OCI-M2 (cell line): ENCODE data around the gene RAPSN.

Experiments
- DNase-seq: peaks from one replicate; lab custom pipeline; 2025; ENCODE audit not compliant: unreplicated experiment; lab: John Stamatoyannopoulos, UW

The RAPSN gene

DNA sequence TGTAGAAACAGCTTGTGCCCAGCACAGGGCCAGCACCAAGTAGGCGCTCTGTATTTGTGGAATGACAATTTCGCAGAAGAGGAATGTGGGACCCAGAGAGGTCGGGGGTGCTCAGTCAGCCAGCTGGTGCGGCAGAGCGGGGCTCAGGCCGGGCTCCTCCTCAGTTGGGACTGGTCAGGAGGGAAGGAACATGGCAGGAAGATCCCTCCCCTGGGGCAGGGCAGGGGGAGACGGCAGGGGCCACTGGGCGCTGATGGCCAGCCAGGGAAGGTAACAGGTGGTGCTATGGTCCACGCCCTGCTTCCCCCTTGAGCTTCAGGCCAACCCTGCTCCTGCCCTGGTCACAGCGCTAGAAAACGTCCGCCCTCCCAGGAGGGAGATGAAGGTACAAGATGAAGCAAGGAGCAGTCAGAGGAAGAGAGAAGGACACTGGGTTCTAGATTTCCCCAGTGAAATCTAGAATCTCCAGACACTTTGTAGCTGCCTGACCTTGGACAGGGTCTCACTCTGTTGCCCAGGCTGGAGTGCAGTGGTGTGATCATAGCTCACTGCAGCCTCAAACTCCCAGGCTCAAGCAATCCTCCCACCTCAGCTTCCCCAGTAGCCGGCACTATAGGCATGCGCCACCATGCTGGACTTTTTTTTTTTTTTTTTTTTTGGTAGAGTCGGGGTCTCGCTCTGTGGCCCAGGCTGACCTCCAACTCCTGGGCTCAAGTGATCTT is 57.1 kb downstream of the RAPSN start:
- no peak for DNase-seq

DNA sequence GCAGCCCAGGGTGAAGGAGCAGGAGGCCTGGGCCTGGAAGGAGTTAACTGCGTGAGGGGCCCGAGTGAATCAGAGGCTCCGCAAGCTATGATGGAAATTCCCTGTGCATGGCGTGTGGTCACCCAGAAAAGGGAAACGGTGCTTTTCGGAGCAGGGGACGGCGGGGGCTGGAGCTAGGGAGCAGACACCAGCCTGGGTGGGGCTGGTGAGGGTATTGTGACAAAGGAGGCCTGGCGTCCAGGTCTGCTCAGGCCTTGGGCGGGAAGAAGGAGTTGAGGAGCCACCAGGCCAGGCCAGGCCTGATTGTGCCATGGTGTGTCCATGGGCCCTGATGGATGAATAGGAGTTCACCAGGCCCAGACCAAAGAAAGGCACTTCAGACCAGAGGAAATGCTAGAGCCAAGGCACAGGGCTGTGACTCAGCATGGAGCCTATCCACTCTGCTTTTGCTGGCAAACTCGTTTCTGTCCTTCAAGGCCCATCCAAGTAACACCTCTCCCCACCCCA is 57.8 kb downstream of the RAPSN start:
- DNase-seq: no peak

DNA sequence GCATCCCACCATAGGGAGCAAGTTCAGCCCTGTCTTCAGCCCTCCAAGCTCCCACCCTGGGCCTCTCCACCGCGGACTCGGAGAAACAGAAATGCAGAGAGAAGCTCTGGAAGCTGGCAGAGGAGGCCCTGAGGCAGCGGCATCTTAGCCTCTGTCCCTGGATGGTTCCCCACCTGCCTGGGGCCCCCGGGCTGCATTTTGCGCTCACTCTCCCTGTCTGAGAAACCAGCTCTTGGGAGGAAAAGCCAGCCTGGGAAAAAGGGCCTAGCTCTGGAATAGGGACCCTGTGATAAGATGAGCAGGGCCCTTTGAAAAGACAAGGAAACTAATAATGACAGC is 58.5 kb downstream of the RAPSN start:
- no peak for DNase-seq

DNA sequence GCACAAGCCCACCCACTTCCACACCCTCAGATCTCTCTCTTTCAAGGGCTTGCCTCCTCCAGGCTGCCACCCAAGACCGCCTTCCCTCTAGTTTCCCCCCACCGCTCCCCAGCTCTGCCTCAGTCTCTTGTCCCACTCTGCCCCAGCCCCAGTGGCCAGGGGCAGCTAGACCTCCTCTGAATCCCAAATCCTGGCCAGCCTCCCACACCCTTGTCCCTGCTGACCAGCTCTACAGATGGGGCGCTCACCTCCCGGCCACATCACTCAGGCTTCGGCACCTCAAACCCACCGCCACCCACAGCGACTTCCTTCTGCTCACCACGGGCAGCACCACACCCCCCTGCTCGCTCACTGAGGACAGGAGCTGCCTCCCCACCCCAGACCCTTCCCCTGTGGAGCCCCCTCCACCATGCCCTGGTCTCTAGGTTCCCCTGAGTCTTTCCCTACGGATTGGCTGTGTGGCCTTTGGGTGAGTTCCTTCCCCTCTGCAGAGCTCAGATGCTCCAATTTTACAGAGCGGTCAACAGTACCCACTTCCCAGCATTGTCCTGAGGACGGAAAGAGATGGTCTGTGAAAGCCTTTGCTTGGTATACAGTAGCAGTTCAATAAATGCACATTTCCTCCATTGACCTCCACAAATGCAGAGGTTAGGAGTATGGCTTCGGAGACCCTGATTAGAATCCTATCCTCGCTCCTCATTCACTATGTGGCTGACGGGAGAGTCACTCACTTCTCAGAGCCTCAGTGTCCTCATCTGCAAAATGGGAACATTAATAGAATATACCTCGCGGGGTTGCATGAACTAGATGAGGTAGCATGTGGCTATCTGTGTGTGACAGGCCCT is 59.1 kb downstream of the RAPSN start:
- no peak for DNase-seq

DNA sequence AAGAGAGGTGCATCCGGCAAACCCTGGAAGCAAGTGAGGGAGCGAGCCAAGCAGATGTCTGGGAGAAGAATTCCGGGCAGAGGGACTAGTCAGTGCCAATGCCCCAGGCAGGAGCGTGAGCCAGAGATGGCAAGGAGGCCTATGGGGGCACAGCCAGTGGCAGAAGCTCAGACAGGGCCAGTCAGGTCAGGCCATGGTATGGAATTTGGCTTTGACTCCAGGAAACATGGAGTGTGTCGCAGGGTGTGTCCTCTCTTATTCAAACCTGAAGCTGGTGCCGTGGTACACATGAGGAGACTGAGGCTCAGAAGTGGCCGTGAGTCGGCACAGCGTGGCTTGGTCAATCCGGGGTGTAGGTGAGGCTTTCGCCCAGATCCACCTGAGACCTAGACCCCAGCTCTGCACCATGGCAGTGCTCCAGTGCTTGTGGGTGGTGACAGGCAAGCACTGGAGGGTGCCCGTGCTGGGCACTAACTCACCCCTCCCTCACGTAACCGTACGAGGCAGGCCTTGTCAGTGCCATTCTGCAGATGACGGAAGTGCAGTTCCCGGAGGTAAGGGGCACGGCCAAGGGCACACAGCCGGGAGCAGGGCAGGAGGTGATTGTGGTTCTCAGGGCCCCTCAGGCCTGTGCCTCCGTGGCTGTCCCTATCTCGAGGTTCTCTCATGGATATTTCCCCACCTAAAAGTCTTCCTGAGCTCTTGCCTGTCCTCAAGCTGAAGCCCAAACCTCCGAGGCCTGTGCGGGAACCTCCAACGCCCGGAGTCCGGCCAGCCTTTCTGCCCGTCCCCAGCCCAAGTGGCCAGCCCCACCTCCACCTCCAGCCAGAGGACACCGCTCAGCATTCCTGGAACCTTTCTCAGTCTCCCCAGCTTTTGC is 60.0 kb downstream of the RAPSN start:
- DNase-seq: no peak

DNA sequence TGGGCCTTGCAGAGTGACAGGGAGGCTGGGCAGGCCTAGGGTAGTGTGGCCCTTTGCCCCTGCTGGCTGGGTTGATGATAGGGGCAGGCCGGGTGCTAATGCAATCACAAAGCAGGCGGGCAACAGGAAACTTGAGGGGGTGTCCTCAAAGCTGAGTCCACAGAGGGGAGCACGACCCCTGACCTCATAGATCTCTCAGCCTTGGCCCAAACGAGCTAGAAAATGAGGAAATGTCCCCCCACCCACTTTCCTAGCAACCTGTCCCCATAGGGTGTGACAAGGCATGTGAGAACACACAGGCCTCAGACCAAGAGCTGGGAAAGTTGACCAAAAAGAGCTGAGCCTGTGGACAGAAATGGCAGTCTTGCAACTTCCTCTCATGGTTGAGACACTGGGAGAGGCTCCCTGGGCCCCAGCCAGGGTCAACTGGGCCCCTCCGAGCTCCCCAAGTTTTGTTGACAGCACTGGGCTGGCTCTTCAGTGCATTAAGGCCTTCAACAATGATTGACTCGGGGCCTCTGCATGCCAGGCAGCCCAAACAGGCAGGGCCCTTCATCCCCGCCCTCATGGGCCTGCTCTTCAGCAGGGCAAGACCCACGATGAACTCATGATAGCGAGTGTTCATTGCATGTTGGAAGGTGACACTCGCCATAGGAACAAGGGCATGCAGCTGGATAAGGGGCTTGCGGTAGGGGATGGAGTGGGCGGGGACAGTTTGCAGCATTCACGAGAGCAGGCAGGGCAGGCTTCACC is 60.8 kb downstream of the RAPSN start:
- DNase-seq: no peak
